Smooth muscle cell (in vitro differentiated cells): ENCODE results near the gene ZSWIM6. TPM values are rescaled to one million over a fixed set of nuclear protein-coding genes. Genes with fewer than 3 reads are reported as not detected.

ENCODE experiments used
- DNase-seq: peaks from one replicate; lab custom pipeline; 2025; ENCODE audit not compliant: unreplicated experiment; lab: John Stamatoyannopoulos, UW
- H2AFZ ChIP-seq: fragments of 200-600 bp; sonication (generic); 2 replicates; pipeline ENCODE4 v1.6.0; 2016; ENCODE audit warnings: antibody characterized with exemption, low read depth, mild to moderate bottlenecking
- H3F3A ChIP-seq: fragments of 200-600 bp; sonication (generic); 2 replicates; pipeline ENCODE4 v1.6.0; 2017; ENCODE audit warnings: antibody characterized with exemption, low read depth
- H3K27ac ChIP-seq: fragments of 200-600 bp; sonication (generic); 2 replicates; pipeline ENCODE4 v1.5.1; 2016; ENCODE audit warnings: low read depth, mild to moderate bottlenecking
- H3K27me3 ChIP-seq: fragments of 200-600 bp; sonication (generic); 2 replicates; pipeline ENCODE4 v1.6.1; 2016; ENCODE audit warnings: low read depth, mild to moderate bottlenecking
- H3K36me3 ChIP-seq: fragments of 200-600 bp; sonication (generic); 2 replicates; pipeline ENCODE4 v1.5.1; 2016; ENCODE audit warnings: low read depth
- H3K4me1 ChIP-seq: fragments of 200-600 bp; sonication (generic); 2 replicates; pipeline ENCODE4 v1.5.1; 2016; ENCODE audit warnings: low read depth
- H3K4me2 ChIP-seq: fragments of 200-600 bp; sonication (generic); 2 replicates; pipeline ENCODE4 v1.6.0; 2016; ENCODE audit warnings: mild to moderate bottlenecking
- H3K4me3 ChIP-seq: fragments of 200-600 bp; sonication (generic); 2 replicates; pipeline ENCODE4 v1.5.1; 2016; ENCODE audit warnings: mild to moderate bottlenecking
- H3K79me2 ChIP-seq: fragments of 200-600 bp; sonication (generic); 2 replicates; pipeline ENCODE4 v1.6.0; 2016; ENCODE audit warnings: low read depth, mild to moderate bottlenecking
- H3K9ac ChIP-seq: fragments of 200-600 bp; sonication (generic); 2 replicates; pipeline ENCODE4 v1.6.0; 2016; ENCODE audit warnings: low read depth
- H3K9me3 ChIP-seq: fragments of 200-600 bp; sonication (generic); replicated peaks from 2 replicates; pipeline ENCODE4 v1.5.1; 2016; ENCODE audit warnings: low read depth
- H4K20me1 ChIP-seq: fragments of 200-600 bp; sonication (generic); 2 replicates; pipeline ENCODE4 v1.6.0; 2016; ENCODE audit warnings: low read depth
- WGBS: methylation state at CpG from one replicate; pipeline ENCODE4 v1.1.7; 2016; ENCODE audit warnings: low lambda C conversion rate; 5-methylcytosine and 5-hydroxymethylcytosine counted together
- polyA plus RNA-seq: library from polyadenylated mRNA; unstranded; fragments of >200 nt; fragmentation: Nextera tagmentation; extraction: Ambion mirVana; gene quantifications from 2 replicates; pipeline ENCODE4 v1.2.1, GENCODE V29; 2016
- total RNA-seq: library from RNA; depleted of rRNA; stranded (reverse); fragments of >200 nt; gene quantifications from 2 replicates; pipeline ENCODE4 v1.2.3, GENCODE V29; 2014
- TF ChIP-seq, protein P1 (sequence below): fragments of 200-600 bp; sonication (generic); IDR thresholded peaks from 2 replicates; pipeline ENCODE4 v1.5.1; 2017; ENCODE audit warnings: borderline replicate concordance, mild to moderate bottlenecking, antibody characterized with exemption; ENCODE audit not compliant: insufficient read depth, poor library complexity, severe bottlenecking

Gene ZSWIM6
- total and polyA plus RNA-seq, 2 experiments from 2014 or later, result 9.1 to 25.5 TPM

DNA sequence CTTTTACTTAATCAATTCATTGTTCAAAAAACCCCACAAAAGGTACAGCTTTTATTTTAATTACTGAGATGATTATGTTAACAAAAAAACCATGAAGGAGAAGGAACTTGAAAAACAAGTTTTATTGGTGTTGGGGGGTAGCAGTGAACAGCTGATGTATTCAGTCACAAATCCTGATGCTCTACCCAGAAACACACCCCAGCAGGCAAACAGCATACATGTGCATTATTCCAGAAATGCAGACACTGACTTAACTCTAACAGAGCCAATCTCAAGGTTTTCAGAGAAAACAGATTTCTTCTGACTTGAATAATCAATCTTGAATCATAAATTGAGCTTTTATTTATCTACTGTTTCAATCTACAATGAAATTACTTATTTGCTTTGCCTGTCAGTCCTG lies 175.2 kb downstream of the ZSWIM6 start:
- peaks cover 3% of the 10 kb centered on the region for H3K36me3 ChIP-seq
- peaks cover 34% of the 10 kb centered on the region for H3K79me2 ChIP-seq
- H3K4me1 ChIP-seq, result no peaks in the 10 kb centered on the region
- no peak overlapping the region for H2AFZ ChIP-seq
- TF ChIP-seq, protein P1, sequence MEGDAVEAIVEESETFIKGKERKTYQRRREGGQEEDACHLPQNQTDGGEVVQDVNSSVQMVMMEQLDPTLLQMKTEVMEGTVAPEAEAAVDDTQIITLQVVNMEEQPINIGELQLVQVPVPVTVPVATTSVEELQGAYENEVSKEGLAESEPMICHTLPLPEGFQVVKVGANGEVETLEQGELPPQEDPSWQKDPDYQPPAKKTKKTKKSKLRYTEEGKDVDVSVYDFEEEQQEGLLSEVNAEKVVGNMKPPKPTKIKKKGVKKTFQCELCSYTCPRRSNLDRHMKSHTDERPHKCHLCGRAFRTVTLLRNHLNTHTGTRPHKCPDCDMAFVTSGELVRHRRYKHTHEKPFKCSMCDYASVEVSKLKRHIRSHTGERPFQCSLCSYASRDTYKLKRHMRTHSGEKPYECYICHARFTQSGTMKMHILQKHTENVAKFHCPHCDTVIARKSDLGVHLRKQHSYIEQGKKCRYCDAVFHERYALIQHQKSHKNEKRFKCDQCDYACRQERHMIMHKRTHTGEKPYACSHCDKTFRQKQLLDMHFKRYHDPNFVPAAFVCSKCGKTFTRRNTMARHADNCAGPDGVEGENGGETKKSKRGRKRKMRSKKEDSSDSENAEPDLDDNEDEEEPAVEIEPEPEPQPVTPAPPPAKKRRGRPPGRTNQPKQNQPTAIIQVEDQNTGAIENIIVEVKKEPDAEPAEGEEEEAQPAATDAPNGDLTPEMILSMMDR, result no peak
- no peak overlapping the region for H3K4me2 ChIP-seq
- H3F3A ChIP-seq, result no peaks in the 10 kb centered on the region
- no peaks in the 10 kb centered on the region for H3K9me3 ChIP-seq
- no peak for DNase-seq
- H3K27me3 ChIP-seq, result no peaks in the 10 kb centered on the region
- H3K27ac ChIP-seq, result no peak overlapping the region
- H3K9ac ChIP-seq, result no peak overlapping the region
- H3K4me3 ChIP-seq, result no peak overlapping the region
- peaks cover 85% of the 10 kb centered on the region for H4K20me1 ChIP-seq

DNA sequence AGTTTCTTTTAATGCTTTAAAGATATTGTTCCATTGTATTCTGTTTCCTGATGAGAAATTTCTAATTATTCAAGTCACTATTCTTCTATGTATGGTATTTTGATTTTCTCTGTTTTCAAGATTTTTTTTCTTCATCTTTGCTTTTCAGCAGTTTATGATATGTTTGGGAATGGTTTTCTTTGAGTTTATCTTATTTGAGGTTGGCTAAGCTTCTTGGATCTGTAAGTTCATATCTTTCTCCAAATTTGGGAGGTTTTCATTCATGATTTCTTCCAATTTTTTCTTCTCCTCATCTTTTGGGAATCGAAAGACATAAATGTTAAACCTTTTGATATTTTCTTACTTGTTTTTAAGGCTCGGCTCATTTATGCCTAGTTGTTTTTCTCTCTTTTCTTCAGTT lies 184.9 kb downstream of the ZSWIM6 start:
- Histone ChIP-seq H3K4me2 (no peak overlapping the region), H2AFZ (no peak overlapping the region), H3K4me3 (no peak overlapping the region), H3K79me2 (peaks cover 66% of the 10 kb centered on the region), H3K27me3 (no peaks in the 10 kb centered on the region), H3K4me1 (no peaks in the 10 kb centered on the region), H3K36me3 (no peaks in the 10 kb centered on the region), H3K27ac (no peak overlapping the region), H3K9me3 (no peaks in the 10 kb centered on the region), H3K9ac (no peak overlapping the region), H4K20me1 (peaks cover 74% of the 10 kb centered on the region), H3F3A (no peaks in the 10 kb centered on the region)
- no peak for DNase-seq
- WGBS, result 97% methylated on average over 2 of the region's 2 CpGs
- TF ChIP-seq, protein P1, result no peak

- TF ChIP-seq, protein P1, result no peak
- DNase-seq, result no peak
- no peaks in the 10 kb centered on the region for H3K4me1 ChIP-seq
- H3K4me2 ChIP-seq, result no peak overlapping the region
- no peak overlapping the region for H3K27ac ChIP-seq
- H3K27me3 ChIP-seq, result no peaks in the 10 kb centered on the region
- H4K20me1 ChIP-seq, result peaks cover 72% of the 10 kb centered on the region
- H3K4me3 ChIP-seq, result no peak overlapping the region
- peaks cover 45% of the 10 kb centered on the region for H3K79me2 ChIP-seq
- WGBS, result 88% methylated on average over 7 of the region's 7 CpGs
- no peaks in the 10 kb centered on the region for H3K36me3 ChIP-seq
- H3F3A ChIP-seq, result no peaks in the 10 kb centered on the region
- H3K9ac ChIP-seq, result no peak overlapping the region
- no peak overlapping the region for H2AFZ ChIP-seq
- no peaks in the 10 kb centered on the region for H3K9me3 ChIP-seq
Observed at GRCh38 chr5:61519728-61520277, 187.7 kb downstream of the ZSWIM6 start.

DNA sequence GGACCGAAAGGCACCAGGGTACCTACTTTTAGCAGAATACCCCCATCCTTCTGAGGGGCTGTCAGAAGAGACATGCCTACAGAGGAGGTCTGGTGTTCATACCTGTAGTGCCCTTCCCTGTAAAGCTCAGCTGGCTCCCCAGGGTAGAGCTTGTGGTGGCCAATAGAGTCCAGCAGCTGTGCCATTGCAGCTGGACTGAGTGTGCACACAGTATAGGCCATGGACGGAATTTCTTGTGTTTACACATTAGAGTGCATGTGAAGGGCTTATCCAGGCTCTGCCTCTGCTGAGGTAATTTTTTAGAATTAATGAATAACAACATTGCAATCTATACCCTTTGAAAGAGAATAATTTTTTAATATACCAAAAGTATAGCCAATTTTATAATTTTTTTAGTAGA lies 191.0 kb downstream of the ZSWIM6 start:
- Histone ChIP-seq H2AFZ (no peak overlapping the region), H3K4me3 (no peak overlapping the region), H3K4me2 (no peak overlapping the region), H3K27ac (no peak overlapping the region), H3K9me3 (no peaks in the 10 kb centered on the region), H4K20me1 (peaks cover 59% of the 10 kb centered on the region), H3K4me1 (no peaks in the 10 kb centered on the region), H3K27me3 (no peaks in the 10 kb centered on the region), H3K36me3 (no peaks in the 10 kb centered on the region), H3K9ac (no peak overlapping the region), H3K79me2 (peaks cover 22% of the 10 kb centered on the region), H3F3A (no peaks in the 10 kb centered on the region)
- WGBS, result 95% methylated on average over 2 of the region's 2 CpGs
- TF ChIP-seq, protein P1, result no peak
- DNase-seq, result no peak
